ENCODE measurements around the gene EIF5A. TPM values are rescaled to one million over a fixed set of nuclear protein-coding genes. Genes with fewer than 3 reads are reported as not detected.

The EIF5A gene
- total and polyA plus RNA-seq, 12 donors: 110 to 666 (median 342) TPM

DNA sequence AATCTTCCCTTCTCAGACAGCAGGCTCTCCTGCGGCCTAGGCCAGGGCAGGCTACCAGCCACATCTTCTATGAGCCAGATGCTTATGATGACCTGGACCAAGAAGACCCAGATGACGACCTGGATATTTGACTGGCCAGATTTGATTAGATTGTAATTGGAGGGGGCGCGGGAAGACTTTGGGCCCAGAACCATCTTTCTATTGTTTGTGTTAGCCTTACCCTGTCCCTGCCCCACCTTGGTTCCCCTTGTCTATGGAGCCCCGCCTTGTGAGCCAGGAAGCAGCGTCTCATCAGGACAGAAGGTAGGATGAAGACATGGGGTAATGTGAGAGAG lies 47.9 kb upstream of the EIF5A start:
- intact Hi-C loops (cut with DNase I): no loop called here
- TF ChIP-seq, protein P1, sequence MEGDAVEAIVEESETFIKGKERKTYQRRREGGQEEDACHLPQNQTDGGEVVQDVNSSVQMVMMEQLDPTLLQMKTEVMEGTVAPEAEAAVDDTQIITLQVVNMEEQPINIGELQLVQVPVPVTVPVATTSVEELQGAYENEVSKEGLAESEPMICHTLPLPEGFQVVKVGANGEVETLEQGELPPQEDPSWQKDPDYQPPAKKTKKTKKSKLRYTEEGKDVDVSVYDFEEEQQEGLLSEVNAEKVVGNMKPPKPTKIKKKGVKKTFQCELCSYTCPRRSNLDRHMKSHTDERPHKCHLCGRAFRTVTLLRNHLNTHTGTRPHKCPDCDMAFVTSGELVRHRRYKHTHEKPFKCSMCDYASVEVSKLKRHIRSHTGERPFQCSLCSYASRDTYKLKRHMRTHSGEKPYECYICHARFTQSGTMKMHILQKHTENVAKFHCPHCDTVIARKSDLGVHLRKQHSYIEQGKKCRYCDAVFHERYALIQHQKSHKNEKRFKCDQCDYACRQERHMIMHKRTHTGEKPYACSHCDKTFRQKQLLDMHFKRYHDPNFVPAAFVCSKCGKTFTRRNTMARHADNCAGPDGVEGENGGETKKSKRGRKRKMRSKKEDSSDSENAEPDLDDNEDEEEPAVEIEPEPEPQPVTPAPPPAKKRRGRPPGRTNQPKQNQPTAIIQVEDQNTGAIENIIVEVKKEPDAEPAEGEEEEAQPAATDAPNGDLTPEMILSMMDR (IDR thresholded peaks at IDR 0.05): no peak
- TF ChIP-seq POLR2A (IDR thresholded peaks at IDR 0.05): no peak
- Histone ChIP-seq H3K36me3 (replicated peaks in 1 of 2) (peaks cover 0 to 44% of the 10 kb centered on the region in 2 donors), H3K27me3 (no peaks in the 10 kb centered on the region), H3K4me3 (no peak overlapping the region), H3K9me3 (replicated peaks in 1 of 3) (no peaks in the 10 kb centered on the region), H3K27ac (no peak overlapping the region), H3K4me1 (replicated peaks in 1 of 2) (peaks cover 12 to 21% of the 10 kb centered on the region in 2 donors)
- 91 to 97% (median 95%) methylated on average over 6 of the region's 6 CpGs for WGBS, 4 donors
- no peak for DNase-seq

DNA sequence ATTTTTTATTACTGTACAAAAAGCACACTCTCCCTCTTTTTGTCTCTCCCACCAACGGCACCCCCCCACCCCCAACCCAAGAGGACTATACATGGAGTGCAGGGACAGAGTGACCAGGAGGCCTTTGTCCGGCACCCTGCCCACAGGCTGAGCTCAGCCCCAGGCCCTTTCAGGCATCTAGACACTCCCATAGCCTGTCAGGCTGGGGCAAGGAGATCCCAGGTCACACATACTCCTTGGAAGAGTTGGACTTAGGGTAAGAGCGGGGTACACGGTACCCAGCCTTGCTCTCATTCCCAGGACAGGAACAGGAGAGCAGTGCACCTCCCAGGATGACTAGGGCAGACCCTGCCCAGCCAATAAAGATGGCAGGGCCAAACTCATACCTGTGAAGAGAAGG lies 47.3 kb upstream of the EIF5A start:
- DNase-seq: no peak
- H3K36me3 ChIP-seq (replicated peaks in 1 of 2): peaks cover 0 to 38% of the 10 kb centered on the region in 2 donors
- peak overlapping the region in 1 of 5 donors; percentile 81 for H3K27ac ChIP-seq
- WGBS, 4 donors: 83 to 85% (median 84%) methylated on average over 4 of the region's 4 CpGs
- peaks cover 12 to 21% of the 10 kb centered on the region in 2 donors for H3K4me1 ChIP-seq (replicated peaks in 1 of 2)
- H3K4me3 ChIP-seq: peak overlapping the region in 1 of 4 donors; percentile 61
- no peaks in the 10 kb centered on the region for H3K27me3 ChIP-seq
- H3K9me3 ChIP-seq (replicated peaks in 1 of 3): no peaks in the 10 kb centered on the region
- no peak for TF ChIP-seq POLR2A (IDR thresholded peaks at IDR 0.05)
- TF ChIP-seq, protein P1 (IDR thresholded peaks at IDR 0.05): no peak
- intact Hi-C loops (cut with DNase I): loop anchor here in 1 of 2 donors (5.0 kb wide), 1 partner anchor 42 kb away; no protein-coding TSS in a partner anchor

DNA sequence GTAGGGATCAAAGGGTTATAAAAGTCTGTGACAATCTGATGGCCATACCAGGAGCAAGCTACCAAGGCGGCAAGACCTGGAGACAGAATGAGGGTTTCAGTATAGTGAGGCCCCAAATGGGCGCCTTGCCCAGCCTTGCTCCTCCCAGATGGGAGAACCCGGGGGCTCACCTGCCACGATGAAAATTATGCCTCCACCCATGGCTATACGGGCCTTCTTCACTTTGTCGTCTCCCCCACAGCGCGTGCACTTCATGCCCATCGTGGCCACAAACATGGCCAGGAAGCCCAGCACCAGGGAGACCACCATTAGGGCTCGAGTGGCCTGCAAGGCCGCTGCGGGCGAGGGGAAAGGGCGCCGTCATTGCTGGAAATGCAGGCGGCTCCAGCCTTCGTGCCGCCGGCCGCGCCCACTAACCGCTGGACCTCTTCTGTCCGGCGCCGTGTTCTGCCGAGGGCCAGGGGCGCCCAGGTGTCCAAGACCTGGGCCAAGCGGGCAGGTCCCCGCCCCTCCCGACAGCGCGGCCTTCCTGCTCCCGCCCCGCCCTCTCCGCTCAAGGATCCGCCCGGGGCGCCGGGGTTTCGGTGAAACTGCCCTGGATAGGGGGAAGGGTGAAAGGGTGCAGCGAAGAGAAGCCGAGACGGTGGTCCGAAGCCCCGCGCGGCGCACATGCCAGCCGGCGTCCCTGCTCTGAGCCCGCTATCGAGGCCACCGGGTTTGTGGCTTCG lies 46.6 kb upstream of the EIF5A start:
- intact Hi-C loops (cut with DNase I): loop anchor here in 1 of 2 donors (5.0 kb wide), 1 partner anchor 41 kb away; no protein-coding TSS in a partner anchor
- H3K27ac ChIP-seq: peak overlapping the region in 2 of 5 donors; percentile 38 to 81
- H3K4me1 ChIP-seq (replicated peaks in 1 of 2): peaks cover 12 to 21% of the 10 kb centered on the region in 2 donors
- H3K4me3 ChIP-seq: peak overlapping the region in 2 of 4 donors; percentile 14 to 61
- TF ChIP-seq, protein P1 (IDR thresholded peaks at IDR 0.05): no peak
- TF ChIP-seq POLR2A (IDR thresholded peaks at IDR 0.05): no peak
- H3K9me3 ChIP-seq (replicated peaks in 1 of 3): no peaks in the 10 kb centered on the region
- whole genome bisulfite sequencing, 4 donors: 7 to 45% (median 10%) methylated on average over 4 to 54 of the region's 54 CpGs
- no peaks in the 10 kb centered on the region for H3K27me3 ChIP-seq
- DNase-seq: peak in 4 of 7 donors; percentile 56 to 64 (median 62)
- H3K36me3 ChIP-seq (replicated peaks in 1 of 2): peaks cover 0 to 31% of the 10 kb centered on the region in 2 donors

DNA sequence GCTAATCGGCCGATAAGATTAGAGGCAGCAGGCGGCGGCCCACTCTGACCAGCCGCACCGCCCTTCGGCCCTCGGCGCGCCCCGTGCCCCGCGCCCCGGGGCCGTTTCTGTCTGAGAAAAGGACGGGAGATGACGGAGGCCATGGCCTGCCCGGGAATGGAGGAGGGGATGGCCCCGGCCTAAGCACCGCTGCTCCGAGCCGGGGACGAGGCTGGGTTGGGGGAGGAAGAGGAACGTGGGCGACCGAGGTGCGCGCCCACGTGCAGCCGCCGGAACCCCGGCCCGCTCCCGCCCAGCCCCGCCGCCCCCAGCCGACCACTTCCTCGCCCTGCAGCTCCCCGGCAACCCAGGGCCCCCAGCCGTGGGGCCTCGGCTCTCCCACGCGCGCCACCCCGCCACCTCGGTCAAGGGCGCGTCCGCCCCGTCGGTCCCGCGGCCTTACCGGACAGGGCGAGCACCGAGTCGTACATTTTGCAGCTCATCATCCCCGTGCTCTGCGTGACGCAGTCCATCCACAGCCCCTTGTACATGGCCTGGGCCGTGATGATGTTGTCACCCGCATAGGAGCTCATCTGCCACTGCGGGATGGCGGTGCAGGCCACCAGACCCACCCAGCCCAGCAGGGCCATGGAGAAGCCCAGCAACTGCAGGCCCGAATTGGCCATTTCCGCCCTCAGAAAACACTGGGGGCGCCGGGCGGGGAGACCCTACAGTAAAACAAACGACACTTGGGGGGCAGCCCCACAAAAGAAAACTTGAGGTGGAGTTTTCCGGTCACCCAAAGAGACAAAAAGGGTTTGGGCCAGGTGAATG lies 45.8 kb upstream of the EIF5A start:
- peaks cover 0 to 24% of the 10 kb centered on the region in 2 donors for H3K36me3 ChIP-seq (replicated peaks in 1 of 2)
- peak overlapping the region in 2 of 4 donors; percentile 14 to 61 for H3K4me3 ChIP-seq
- no peaks in the 10 kb centered on the region for H3K9me3 ChIP-seq (replicated peaks in 1 of 3)
- no peak for DNase-seq
- TF ChIP-seq, protein P1 (IDR thresholded peaks at IDR 0.05): no peak
- no peak for TF ChIP-seq POLR2A (IDR thresholded peaks at IDR 0.05)
- peak overlapping the region in 2 of 5 donors; percentile 19 to 81 for H3K27ac ChIP-seq
- intact Hi-C loops (cut with DNase I): loop anchor here in 1 of 2 donors (5.0 kb wide), 1 partner anchor 41 kb away; no protein-coding TSS in a partner anchor
- H3K27me3 ChIP-seq: no peaks in the 10 kb centered on the region
- WGBS, 4 donors: 16 to 75% (median 21%) methylated on average over 9 to 71 of the region's 71 CpGs
- peaks cover 12 to 21% of the 10 kb centered on the region in 2 donors for H3K4me1 ChIP-seq (replicated peaks in 1 of 2)

Data from adrenal gland (tissue), 12 donors.